Measurements from ENCODE around the gene TTC28.
"Not testable (repeated sequence)": the region's sequence is repeated elsewhere in the genome, so short reads cannot be mapped to it uniquely, and the experiment has no call there.

The TTC28 gene

DNA sequence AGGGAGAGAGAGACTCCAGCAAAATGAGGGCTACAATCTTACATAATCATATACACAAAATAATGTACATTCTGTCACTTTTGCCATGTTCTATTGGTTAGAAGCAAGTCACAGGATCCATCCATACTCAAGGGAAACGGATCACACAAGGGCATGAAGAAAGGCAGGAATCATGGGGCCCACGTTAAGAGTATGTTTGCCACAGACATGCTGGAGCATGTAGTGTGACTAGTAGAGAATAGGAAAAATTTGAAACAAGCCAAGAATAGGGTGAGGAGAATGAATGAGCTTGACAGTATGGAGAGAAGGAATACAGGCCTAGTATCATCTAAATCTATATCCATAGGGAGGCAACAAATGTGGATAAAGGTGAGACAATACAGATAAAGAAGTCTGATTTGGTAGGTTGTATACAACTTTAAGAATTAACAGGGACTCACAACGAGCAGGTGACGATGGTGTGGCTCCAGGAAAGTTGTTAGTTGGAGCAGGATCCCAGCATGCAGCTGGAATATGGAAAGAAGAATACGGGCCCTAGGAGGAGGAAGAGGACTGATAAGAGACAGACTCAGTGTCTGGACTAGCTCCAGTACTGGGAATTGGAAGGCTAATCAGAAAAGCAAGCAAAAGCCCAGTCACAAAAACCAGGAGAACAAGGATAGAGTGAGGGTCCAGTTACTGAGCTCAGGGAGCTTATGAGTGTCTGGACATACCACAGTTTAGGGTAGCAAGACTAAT, 458.8 kb downstream of the TTC28 start:
- DNase-seq = no peak

GRCh38 chr22:28217277-28217676, 462.4 kb downstream of the TTC28 start:
- no peak for DNase-seq

- DNase-seq = not testable (repeated sequence)
Measured at GRCh38 chr22:28214750-28215149, 464.9 kb downstream of the TTC28 start.

- not testable (repeated sequence) for DNase-seq
Measured at GRCh38 chr22:28209457-28209856, 470.2 kb downstream of the TTC28 start.

- DNase-seq = no peak
Measured at GRCh38 chr22:28208787-28209186, 470.9 kb downstream of the TTC28 start.

DNA sequence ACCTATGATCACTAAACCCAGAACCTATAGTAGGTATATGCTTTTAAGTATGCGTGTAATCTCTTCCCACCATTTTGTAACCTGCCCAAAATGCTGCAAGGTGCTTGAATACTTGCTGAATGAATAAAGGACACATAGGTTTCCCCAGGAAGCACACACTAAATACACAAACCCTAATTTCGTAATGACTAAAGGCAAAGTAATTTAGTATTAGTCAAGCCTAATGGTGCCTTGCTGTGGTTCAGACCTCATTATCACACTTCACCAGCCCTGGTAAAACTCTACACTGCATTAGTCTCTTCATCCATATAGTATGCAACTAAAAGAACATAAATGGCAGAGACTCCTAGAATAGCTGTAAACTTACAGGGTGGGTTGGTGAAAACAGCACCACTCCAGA, 471.6 kb downstream of the TTC28 start:
- no peak for DNase-seq

GRCh38 chr22:28207281-28208030, 472.2 kb downstream of the TTC28 start:
- DNase-seq = no peak

GRCh38 chr22:28205926-28206325, 473.7 kb downstream of the TTC28 start:
- no peak for DNase-seq

GRCh38 chr22:28204382-28204781, 475.3 kb downstream of the TTC28 start:
- DNase-seq = no peak

DNA sequence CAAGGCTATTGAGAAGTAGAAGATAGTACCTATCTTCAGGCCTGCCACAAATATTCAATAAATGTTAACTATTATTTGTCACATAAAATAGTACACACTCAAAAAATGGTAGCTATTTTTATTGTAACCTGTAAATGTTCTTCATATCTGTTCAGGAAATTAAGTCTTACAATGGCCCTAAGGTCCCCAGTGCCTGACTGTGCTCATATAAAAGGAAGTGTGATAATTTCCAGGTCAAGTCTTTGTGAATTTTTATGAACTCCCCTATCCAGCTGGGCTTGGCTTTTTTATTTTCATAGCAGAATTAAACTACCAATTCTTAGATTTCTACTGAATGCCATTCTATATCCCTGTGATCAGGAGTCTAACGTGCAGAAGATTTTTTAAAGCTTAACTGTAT, 476.4 kb downstream of the TTC28 start:
- DNase-seq = no peak

DNA sequence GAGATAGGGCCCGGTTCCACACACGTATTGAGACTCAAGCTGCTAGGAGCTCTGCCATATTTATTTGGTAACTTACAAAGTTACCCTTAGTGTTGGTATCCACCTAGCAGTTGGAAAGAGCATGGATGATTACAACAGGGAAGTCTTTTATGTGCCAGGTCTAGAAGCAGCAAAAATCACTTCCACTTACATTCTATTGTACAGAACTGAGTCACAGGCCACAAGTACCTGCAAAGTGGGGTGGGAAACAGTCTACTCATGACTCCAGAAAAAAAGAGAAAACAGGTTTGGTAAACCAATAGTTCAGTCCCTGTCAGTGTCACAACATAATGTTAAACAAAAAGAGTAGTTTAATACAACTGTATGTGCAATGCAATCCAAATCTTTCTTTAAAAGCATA, 480.9 kb downstream of the TTC28 start:
- no peak for DNase-seq

DNA sequence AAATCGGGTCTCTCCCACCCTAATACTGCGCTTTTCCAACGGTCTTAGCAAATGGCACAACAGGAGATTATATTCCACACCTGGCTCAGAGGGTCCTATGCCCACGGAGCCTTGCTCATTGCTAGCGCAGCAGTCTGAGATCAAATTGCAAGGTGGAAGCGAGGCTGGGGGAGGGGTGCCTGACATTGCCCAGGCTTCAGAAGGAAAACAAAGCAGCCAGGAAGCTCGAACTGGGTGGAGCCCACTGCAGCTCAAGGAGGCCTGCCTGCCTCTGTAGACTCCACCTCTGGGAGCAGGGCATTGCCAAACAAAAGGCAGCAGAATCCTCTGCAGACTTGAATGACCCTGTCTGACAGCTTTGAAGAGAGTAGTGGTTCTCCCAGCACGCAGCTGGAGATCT, 488.1 kb downstream of the TTC28 start:
- DNase-seq = not testable (repeated sequence)

DNA sequence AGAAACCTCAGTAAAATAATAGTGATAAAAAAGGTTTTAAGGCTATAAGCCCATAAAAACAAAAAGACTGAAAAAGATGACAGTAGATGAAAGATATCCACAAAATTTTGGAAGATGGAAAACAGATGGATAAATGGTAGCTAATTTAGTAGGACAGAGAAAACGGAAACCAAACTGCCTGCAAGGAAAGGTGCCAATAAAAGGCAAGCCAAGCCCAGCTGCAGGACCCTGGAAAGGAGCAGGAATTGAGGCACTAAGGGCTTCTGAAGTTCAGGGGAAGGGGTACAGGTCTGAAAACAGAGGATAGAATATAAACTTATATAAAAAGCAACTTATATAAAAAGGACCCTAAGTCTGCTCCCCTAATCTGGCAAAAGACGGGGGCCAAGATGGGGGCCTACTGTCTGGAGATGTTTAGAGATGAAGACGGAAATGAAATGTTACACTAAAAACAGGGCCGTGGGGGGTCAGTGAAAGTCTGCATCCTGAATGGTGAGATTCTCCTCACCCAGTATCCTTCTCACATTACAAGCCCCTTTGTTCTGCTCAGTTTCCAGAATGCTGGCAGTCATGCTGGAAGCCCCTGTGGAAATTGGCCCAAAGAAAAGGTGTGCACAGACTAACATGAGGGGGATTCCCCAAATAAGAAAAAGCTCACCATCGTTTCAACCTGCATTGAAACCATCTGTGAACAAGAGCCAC, 491.3 kb downstream of the TTC28 start:
- no peak for DNase-seq

DNA sequence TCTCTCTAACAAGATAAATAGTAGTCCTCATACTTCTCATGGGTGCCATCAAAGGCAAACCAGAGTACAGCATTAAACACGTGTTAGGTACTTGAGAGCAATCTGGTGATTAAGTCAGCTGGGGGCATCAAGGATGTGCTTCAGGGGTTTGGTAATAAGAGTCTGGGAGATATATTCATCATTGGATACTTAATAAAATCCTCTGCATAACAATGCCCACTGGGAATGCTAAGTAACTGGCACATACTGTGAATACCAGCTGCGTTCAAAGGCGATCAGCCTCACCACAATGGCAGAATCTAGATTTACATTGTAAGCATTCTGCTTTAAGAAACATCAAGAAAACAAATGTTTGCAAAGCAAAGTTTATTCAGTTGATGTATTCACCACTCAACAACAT, 492.0 kb downstream of the TTC28 start:
- no peak for DNase-seq

GRCh38 chr22:28186641-28187040, 493.0 kb downstream of the TTC28 start:
- no peak for DNase-seq

- DNase-seq = no peak
Measured at GRCh38 chr22:28185130-28185529, 494.5 kb downstream of the TTC28 start.

DNA sequence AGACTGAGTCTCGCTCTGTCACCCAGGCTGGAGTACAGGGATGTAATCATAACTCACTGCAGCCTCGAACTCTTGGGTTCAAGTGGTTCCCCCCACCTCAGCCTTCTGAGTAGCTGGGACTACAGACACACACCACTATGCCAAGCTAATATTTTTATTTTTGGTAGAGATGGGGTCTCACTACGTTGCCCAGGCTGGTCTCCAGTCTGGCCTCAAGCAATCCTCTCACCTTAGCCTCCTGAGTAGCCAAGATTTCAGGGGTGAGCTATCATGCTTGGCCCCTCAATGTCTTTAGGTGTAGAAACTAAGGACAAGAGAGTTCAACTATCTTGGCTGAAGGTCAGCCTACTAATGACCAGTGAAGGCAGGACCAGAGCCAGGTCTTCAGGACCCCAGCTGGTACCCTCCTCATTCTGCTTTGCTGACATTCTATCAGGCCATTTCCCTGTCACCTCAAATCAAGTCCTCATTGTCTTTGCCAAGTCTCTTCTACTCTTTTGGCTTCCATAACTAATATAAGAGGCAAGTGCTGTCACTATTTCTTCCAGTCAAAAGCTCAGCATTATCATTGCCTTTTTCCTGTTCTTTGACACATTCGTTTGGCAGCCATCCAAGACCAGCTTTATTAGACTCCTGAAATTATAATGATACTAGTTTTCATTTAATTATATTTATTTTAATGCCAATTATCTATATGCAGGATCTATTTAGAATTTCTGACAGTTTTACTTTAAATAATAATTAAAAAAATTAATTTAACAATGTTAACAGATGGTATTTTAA, 496.4 kb downstream of the TTC28 start:
- DNase-seq = no peak

- DNase-seq = no peak
Measured at GRCh38 chr22:28180804-28181731, 498.6 kb downstream of the TTC28 start.

DNA sequence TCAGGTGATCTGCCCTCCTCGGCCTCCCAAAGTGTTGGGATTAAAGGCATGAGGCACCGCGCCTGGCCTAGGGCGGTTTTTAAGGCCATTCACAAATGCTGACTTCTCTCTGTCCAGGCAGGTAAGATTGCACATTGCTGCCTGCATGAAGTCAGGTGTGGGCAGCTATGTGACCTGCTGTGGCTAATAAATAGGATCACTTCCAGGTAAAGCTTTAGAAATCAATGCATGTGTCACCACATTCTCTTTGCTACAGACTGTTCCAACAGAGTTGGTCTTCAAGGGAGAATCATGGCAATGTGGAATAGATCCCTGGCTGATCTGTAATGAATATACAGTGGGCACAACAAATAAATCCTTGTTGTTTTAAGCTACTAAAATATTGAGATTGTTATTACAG, 500.2 kb downstream of the TTC28 start:
- DNase-seq = no peak

DNA sequence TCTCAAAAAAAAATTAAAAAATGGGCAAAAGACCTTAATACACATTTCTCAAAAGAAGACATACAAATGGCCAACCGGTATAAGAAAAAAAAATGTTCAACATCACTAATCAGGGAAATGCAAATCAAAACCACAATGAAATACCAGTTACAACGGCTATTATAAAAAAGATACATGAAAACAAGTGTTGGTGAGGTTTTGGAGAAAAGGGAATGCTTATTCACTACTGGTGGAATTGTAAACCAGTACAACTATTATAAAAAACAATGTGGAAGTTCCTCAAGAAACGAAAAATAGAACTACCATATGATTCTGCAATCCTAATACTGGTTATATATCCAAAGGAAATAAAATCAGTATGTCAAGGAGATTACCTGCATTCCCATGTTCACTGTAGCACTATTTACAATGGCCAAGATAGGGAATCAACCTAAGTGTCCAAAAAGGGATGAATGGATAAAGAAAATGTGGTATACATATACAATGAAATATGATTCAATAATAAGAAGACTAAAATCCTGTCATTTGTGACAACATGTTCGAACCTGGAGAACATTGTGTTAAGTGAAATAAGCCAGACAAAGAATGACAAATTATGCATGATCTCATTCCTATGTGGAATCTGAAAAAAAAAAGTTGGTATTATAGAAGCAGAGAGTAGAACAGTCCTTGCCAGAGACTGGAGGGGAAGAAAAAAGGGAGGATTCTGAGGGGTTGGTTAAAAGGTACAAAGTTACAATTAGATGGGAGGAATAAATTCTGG, 503.7 kb downstream of the TTC28 start:
- DNase-seq = no peak

- no peak for DNase-seq
Measured at GRCh38 chr22:28174509-28174908, 505.1 kb downstream of the TTC28 start.

Measured in NCI-H1930 (cell line).